Skeletal muscle tissue (tissue), 4 donors: ENCODE data around the gene SSBP1. TPM values are rescaled to one million over a fixed set of nuclear protein-coding genes. Genes with fewer than 3 reads are reported as not detected.
"Not testable (repeated sequence)": the region's sequence is repeated elsewhere in the genome, so short reads cannot be mapped to it uniquely, and the experiment has no call there.

Source experiments
- H3K27ac ChIP-seq: one replicate; pipeline ENCODE4 v1.7.0; 2013; ENCODE audit warnings: mild to moderate bottlenecking, low read depth, low read length, inconsistent platforms
- H3K27me3 ChIP-seq, 3 donors: one replicate each; pipeline ENCODE4 v1.7.0; 2013; ENCODE audit warnings: low read length in 3 of 3; ENCODE audit not compliant: control insufficient read depth in 3 of 3, insufficient read depth in 3 of 3
- H3K36me3 ChIP-seq, 3 donors: one replicate each; pipeline ENCODE4 v1.7.0; 2013; ENCODE audit warnings: low read length in 3 of 3; ENCODE audit not compliant: control insufficient read depth in 3 of 3, insufficient read depth in 3 of 3
- H3K4me1 ChIP-seq, 3 donors: one replicate each; pipeline ENCODE4 v1.7.0; 2013; ENCODE audit warnings: low read length in 3 of 3, mild to moderate bottlenecking in 3 of 3; ENCODE audit not compliant: control insufficient read depth in 3 of 3, insufficient read depth in 3 of 3
- H3K4me3 ChIP-seq, 3 donors: one replicate each; pipeline ENCODE4 v1.7.0; 2013; ENCODE audit warnings: low read length in 3 of 3
- H3K9ac ChIP-seq, 3 donors: one replicate each; pipeline ENCODE4 v1.7.0; 2013; ENCODE audit warnings: low read length in 3 of 3, mild to moderate bottlenecking in 3 of 3, moderate library complexity in 2 of 3, low read depth in 1 of 3
- H3K9me3 ChIP-seq, 3 donors: one replicate each; pipeline ENCODE4 v1.7.0; 2013; ENCODE audit warnings: low read length in 3 of 3; ENCODE audit not compliant: control insufficient read depth in 3 of 3
- total RNA-seq: library from RNA; depleted of rRNA; stranded (reverse); fragments of >200 nt; gene quantifications from one replicate; pipeline ENCODE4 v1.2.3, GENCODE V29; 2014
- donor health status: Osteomylitis.

SSBP1 gene, protein sequence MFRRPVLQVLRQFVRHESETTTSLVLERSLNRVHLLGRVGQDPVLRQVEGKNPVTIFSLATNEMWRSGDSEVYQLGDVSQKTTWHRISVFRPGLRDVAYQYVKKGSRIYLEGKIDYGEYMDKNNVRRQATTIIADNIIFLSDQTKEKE
- total RNA-seq: 101 TPM

DNA sequence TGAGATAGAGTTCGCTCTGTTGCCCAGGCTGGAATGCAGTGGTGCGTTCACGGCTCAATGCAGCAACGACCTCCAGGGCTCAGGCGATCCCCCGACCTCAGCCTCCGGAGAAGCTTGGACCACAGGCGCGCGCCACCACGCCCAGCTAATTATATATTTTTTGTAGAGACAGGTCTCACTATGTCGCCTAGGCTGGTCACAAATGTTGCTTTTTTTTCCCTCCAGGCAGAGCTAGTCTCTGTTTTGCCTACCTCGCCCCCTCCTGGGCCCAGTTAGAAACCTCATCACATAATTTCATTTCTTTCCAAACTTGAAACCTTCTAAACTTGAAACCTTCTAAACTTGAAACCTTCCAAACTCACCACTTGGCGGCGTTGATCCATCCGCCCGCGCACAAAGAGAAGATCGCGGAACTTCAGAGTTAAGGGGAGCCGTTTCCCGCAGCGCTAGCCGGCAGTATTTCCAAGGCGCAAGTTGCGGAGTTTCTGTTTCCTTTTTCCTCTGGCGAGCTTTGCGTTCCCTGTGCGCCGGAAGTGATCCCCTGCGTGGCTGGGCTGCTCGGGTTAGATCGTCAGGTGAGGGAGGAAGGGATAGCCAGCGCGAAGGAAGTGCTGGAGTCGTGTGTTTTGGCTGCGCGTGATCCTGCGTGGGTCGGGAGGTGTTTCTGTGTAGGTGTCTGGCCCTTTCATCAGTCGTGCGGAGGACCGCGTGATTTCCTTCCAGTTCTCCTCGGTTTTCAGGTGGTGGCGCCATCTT lies at the start of gene SSBP1:
Gene SSBP1 (plus strand): TSS at position 523 of the 756 bp plus-strand sequence. CDS start 809 bp downstream, outside the sequence.
- Histone ChIP-seq H3K4me1 (peaks cover 7 to 23% (median 15%) of the 10 kb centered on the region in 3 donors), H3K27ac (peak within 1 kb of the TSS; percentile 79), H3K36me3 (peaks cover 10 to 31% (median 19%) of the 10 kb centered on the region in 3 donors), H3K27me3 (no peaks in the 10 kb centered on the region), H3K4me3 (peak within 1 kb of the TSS; percentile 99 to 100 (median 99)), H3K9me3 (no peaks in the 10 kb centered on the region), H3K9ac (peak within 1 kb of the TSS; percentile 83 to 89 (median 87))

GRCh38 chr7:141689072-141689825 lies 48.9 kb upstream of the SSBP1 start:
- H3K27ac ChIP-seq, H3K9me3 ChIP-seq: not testable (repeated sequence)
- H3K4me1 ChIP-seq: peaks cover 7 to 15% (median 9%) of the 10 kb centered on the region in 3 donors

DNA sequence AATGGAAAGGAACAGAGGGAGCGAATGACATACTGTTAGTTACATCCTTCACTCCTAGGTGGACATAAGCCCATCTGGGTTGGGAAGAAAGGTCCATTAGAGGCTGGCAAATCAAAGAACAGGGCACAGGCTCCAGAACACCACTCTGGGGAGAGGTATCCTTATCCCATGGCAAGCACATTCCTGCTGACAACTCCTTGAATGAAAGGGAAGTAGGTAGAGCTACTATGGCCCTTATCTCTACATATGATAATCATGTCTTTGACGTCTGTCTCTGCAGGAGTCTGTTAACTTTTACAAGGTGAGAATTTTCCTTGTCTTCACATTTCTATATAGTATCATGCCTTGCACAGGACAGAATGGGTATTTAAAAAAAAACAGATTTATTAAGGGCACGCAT lies 46.6 kb upstream of the SSBP1 start:
- Histone ChIP-seq H3K9me3 (no peaks in the 10 kb centered on the region), H3K27ac (no peak overlapping the region), H3K4me3 (no peak overlapping the region), H3K36me3 (no peaks in the 10 kb centered on the region), H3K4me1 (peaks cover 0 to 9% (median 4%) of the 10 kb centered on the region in 3 donors), H3K27me3 (no peaks in the 10 kb centered on the region), H3K9ac (no peak overlapping the region)

More at GRCh38 chr7:141689072-141689825, 48.9 kb upstream of the SSBP1 start:
- not testable (repeated sequence) for H3K4me3 ChIP-seq, H3K27me3 ChIP-seq, H3K9ac ChIP-seq
- H3K36me3 ChIP-seq: peaks cover 6 to 15% (median 8%) of the 10 kb centered on the region in 3 donors

GRCh38 chr7:141691961-141692360 lies 46.2 kb upstream of the SSBP1 start:
- H3K27ac ChIP-seq: no peak overlapping the region
- no peak overlapping the region for H3K4me3 ChIP-seq
- peaks cover 0 to 7% (median 4%) of the 10 kb centered on the region in 3 donors for H3K4me1 ChIP-seq
- no peaks in the 10 kb centered on the region for H3K27me3 ChIP-seq
- no peak overlapping the region for H3K9ac ChIP-seq
- H3K36me3 ChIP-seq: no peaks in the 10 kb centered on the region
- no peaks in the 10 kb centered on the region for H3K9me3 ChIP-seq

- peaks cover 0 to 15% (median 9%) of the 10 kb centered on the region in 3 donors for H3K4me1 ChIP-seq
- no peak overlapping the region for H3K27ac ChIP-seq
- no peaks in the 10 kb centered on the region for H3K36me3 ChIP-seq
- no peak overlapping the region for H3K9ac ChIP-seq
- H3K9me3 ChIP-seq: no peaks in the 10 kb centered on the region
- H3K4me3 ChIP-seq: no peak overlapping the region
- no peaks in the 10 kb centered on the region for H3K27me3 ChIP-seq
Observed at GRCh38 chr7:141693082-141693481, 45.1 kb upstream of the SSBP1 start.

- Histone ChIP-seq H3K9ac (no peak overlapping the region), H3K27ac (no peak overlapping the region)
Observed at GRCh38 chr7:141695803-141696289, 42.3 kb upstream of the SSBP1 start.

GRCh38 chr7:141696348-141696747 lies 41.8 kb upstream of the SSBP1 start:
- Histone ChIP-seq H3K36me3 (no peaks in the 10 kb centered on the region), H3K4me3 (no peak overlapping the region), H3K4me1 (peaks cover 0 to 23% (median 15%) of the 10 kb centered on the region in 3 donors), H3K27ac (no peak overlapping the region), H3K27me3 (no peaks in the 10 kb centered on the region), H3K9ac (no peak overlapping the region), H3K9me3 (no peaks in the 10 kb centered on the region)

More at GRCh38 chr7:141695803-141696289, 42.3 kb upstream of the SSBP1 start:
- H3K4me1 ChIP-seq: peaks cover 0 to 21% (median 13%) of the 10 kb centered on the region in 3 donors
- no peak overlapping the region for H3K4me3 ChIP-seq
- no peaks in the 10 kb centered on the region for H3K36me3 ChIP-seq
- no peaks in the 10 kb centered on the region for H3K9me3 ChIP-seq
- H3K27me3 ChIP-seq: no peaks in the 10 kb centered on the region

DNA sequence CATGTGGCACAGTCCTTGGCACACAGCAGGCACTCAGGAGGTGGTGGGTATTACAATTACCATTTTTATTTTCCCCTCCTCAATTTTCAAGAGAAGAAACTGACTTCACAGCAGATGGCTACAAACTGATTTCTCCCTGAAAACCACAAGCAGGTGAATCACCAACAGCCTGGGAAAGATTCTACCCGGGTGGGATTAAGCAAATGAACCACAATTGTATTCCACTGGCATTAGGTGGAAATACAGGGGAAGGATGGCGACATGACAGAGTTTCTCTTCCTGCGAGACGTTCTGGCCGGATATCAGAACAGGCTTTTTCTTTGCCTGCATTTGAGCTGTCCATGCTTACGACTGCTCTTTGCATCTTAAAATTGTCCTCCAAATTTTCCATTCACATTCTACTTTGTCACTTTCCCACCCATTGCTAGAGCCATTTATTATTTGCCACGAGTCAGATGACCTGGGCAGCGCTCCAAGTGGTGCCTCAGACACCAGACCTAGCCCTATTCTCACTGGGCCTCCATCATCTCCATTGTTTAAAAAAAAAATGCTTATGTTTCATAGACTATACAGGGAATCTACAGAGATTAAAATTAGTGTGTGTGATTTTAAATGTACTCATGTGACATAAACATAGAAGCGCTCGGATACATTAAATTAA lies 40.8 kb upstream of the SSBP1 start:
- Histone ChIP-seq H3K4me1 (peaks cover 0 to 25% (median 15%) of the 10 kb centered on the region in 3 donors), H3K27me3 (no peaks in the 10 kb centered on the region), H3K36me3 (no peaks in the 10 kb centered on the region), H3K9ac (no peak overlapping the region), H3K9me3 (no peaks in the 10 kb centered on the region), H3K27ac (no peak overlapping the region), H3K4me3 (no peak overlapping the region)

GRCh38 chr7:141698247-141699015 lies 39.7 kb upstream of the SSBP1 start:
- no peak overlapping the region for H3K9ac ChIP-seq
- no peaks in the 10 kb centered on the region for H3K9me3 ChIP-seq
- H3K27me3 ChIP-seq: no peaks in the 10 kb centered on the region
- H3K4me1 ChIP-seq: peaks cover 3 to 36% (median 19%) of the 10 kb centered on the region in 3 donors
- H3K36me3 ChIP-seq: no peaks in the 10 kb centered on the region
- H3K4me3 ChIP-seq: no peak overlapping the region
- no peak overlapping the region for H3K27ac ChIP-seq
